Panc1 (cell line): ENCODE results near the gene NINJ2.

Source experiments
- CTCF ChIP-seq: fragments of 450-650 bp; IDR thresholded peaks from 2 replicates; pipeline ENCODE4 v1.5.1; 2017; ENCODE audit warnings: mild to moderate bottlenecking
- POLR2AphosphoS5 ChIP-seq: IDR thresholded peaks from 2 replicates; pipeline ENCODE4 v1.6.1; 2012; ENCODE audit warnings: mild to moderate bottlenecking, low read depth, low read length, moderate library complexity
- REST ChIP-seq, 2 experiments: IDR thresholded peaks; 2 replicates each; pipeline ENCODE4 v1.6.1; 2011 to 2012; ENCODE audit warnings: low read depth in 2 of 2, control low read depth in 1 of 2, low read length in 1 of 2, mild to moderate bottlenecking in 1 of 2, moderate library complexity in 1 of 2; ENCODE audit not compliant: insufficient read depth in 1 of 2
- TCF7L2 ChIP-seq: IDR thresholded peaks from 2 replicates; pipeline ENCODE4 v1.6.1; 2011; ENCODE audit warnings: mild to moderate bottlenecking, low read depth, low read length, inconsistent platforms

- no peak for TF ChIP-seq POLR2AphosphoS5
- TF ChIP-seq CTCF, result no peak
- TF ChIP-seq TCF7L2, result no peak
- no peak for TF ChIP-seq REST (IDR thresholded peaks at IDR 0.05; ENCODE audit: insufficient read depth in 1 of 2, low read depth in 2 of 2, low read length in 1 of 2)
These were observed 27.2 kb upstream of the NINJ2 start for GRCh38 chr12:690466-690865.
